Smooth muscle cell (in vitro differentiated cells): Measurements from ENCODE around the gene PRXL2A. TPM values are rescaled to one million over a fixed set of nuclear protein-coding genes. Genes with fewer than 3 reads are reported as not detected.
A peak's percentile ranks its signal among the peaks of the same experiment; 100 is the strongest.

Source experiments
- DNase-seq: peaks from one replicate; lab custom pipeline; 2025; ENCODE audit not compliant: unreplicated experiment; lab: John Stamatoyannopoulos, UW
- H2AFZ ChIP-seq: fragments of 200-600 bp; sonication (generic); 2 replicates; pipeline ENCODE4 v1.6.0; 2016; ENCODE audit warnings: antibody characterized with exemption, low read depth, mild to moderate bottlenecking
- H3F3A ChIP-seq: fragments of 200-600 bp; sonication (generic); 2 replicates; pipeline ENCODE4 v1.6.0; 2017; ENCODE audit warnings: antibody characterized with exemption, low read depth
- H3K27ac ChIP-seq: fragments of 200-600 bp; sonication (generic); 2 replicates; pipeline ENCODE4 v1.5.1; 2016; ENCODE audit warnings: low read depth, mild to moderate bottlenecking
- H3K27me3 ChIP-seq: fragments of 200-600 bp; sonication (generic); 2 replicates; pipeline ENCODE4 v1.6.1; 2016; ENCODE audit warnings: low read depth, mild to moderate bottlenecking
- H3K36me3 ChIP-seq: fragments of 200-600 bp; sonication (generic); 2 replicates; pipeline ENCODE4 v1.5.1; 2016; ENCODE audit warnings: low read depth
- H3K4me1 ChIP-seq: fragments of 200-600 bp; sonication (generic); 2 replicates; pipeline ENCODE4 v1.5.1; 2016; ENCODE audit warnings: low read depth
- H3K4me2 ChIP-seq: fragments of 200-600 bp; sonication (generic); 2 replicates; pipeline ENCODE4 v1.6.0; 2016; ENCODE audit warnings: mild to moderate bottlenecking
- H3K4me3 ChIP-seq: fragments of 200-600 bp; sonication (generic); 2 replicates; pipeline ENCODE4 v1.5.1; 2016; ENCODE audit warnings: mild to moderate bottlenecking
- H3K79me2 ChIP-seq: fragments of 200-600 bp; sonication (generic); 2 replicates; pipeline ENCODE4 v1.6.0; 2016; ENCODE audit warnings: low read depth, mild to moderate bottlenecking
- H3K9ac ChIP-seq: fragments of 200-600 bp; sonication (generic); 2 replicates; pipeline ENCODE4 v1.6.0; 2016; ENCODE audit warnings: low read depth
- H3K9me3 ChIP-seq: fragments of 200-600 bp; sonication (generic); replicated peaks from 2 replicates; pipeline ENCODE4 v1.5.1; 2016; ENCODE audit warnings: low read depth
- H4K20me1 ChIP-seq: fragments of 200-600 bp; sonication (generic); 2 replicates; pipeline ENCODE4 v1.6.0; 2016; ENCODE audit warnings: low read depth
- CTCF ChIP-seq: fragments of 200-600 bp; sonication (generic); IDR thresholded peaks from 2 replicates; pipeline ENCODE4 v1.5.1; 2017; ENCODE audit warnings: borderline replicate concordance, mild to moderate bottlenecking, antibody characterized with exemption; ENCODE audit not compliant: insufficient read depth, poor library complexity, severe bottlenecking
- WGBS: methylation state at CpG from one replicate; pipeline ENCODE4 v1.1.7; 2016; ENCODE audit warnings: low lambda C conversion rate; 5-methylcytosine and 5-hydroxymethylcytosine counted together
- polyA plus RNA-seq: library from polyadenylated mRNA; unstranded; fragments of >200 nt; fragmentation: Nextera tagmentation; extraction: Ambion mirVana; gene quantifications from 2 replicates; pipeline ENCODE4 v1.2.1, GENCODE V29; 2016
- total RNA-seq: library from RNA; depleted of rRNA; stranded (reverse); fragments of >200 nt; gene quantifications from 2 replicates; pipeline ENCODE4 v1.2.3, GENCODE V29; 2014

The PRXL2A gene
- total and polyA plus RNA-seq, 2 experiments from 2014 or later = 28.8 to 80.0 TPM

GRCh38 chr10:80405626-80406025 is 2.7 kb upstream of the PRXL2A start:
- no peaks in the 10 kb centered on the region for H3K79me2 ChIP-seq
- H3K36me3 ChIP-seq = no peaks in the 10 kb centered on the region
- H3K4me1 ChIP-seq = peaks cover 28% of the 10 kb centered on the region
- no peak overlapping the region for H3K9ac ChIP-seq
- H3K27me3 ChIP-seq = no peaks in the 10 kb centered on the region
- WGBS = 35% methylated on average over 4 of the region's 4 CpGs
- peak overlapping the region; percentile 36 for H3K27ac ChIP-seq
- peak overlapping the region; percentile 9 for H2AFZ ChIP-seq
- no peak overlapping the region for H3K4me2 ChIP-seq
- no peak for DNase-seq
- TF ChIP-seq CTCF = no peak
- no peaks in the 10 kb centered on the region for H3K9me3 ChIP-seq
- H3F3A ChIP-seq = peaks cover 24% of the 10 kb centered on the region
- peaks cover 10% of the 10 kb centered on the region for H4K20me1 ChIP-seq
- no peak overlapping the region for H3K4me3 ChIP-seq

GRCh38 chr10:80406204-80406603 is 2.1 kb upstream of the PRXL2A start:
- DNase-seq = no peak
- peaks cover 24% of the 10 kb centered on the region for H3F3A ChIP-seq
- 64% methylated on average over 4 of the region's 4 CpGs for WGBS

GRCh38 chr10:80407812-80408241 is 524 bp upstream of the PRXL2A start:
- H3K4me3 ChIP-seq = peak overlapping the region; percentile 72
- peak overlapping the region; percentile 50 for H3K9ac ChIP-seq
- no peaks in the 10 kb centered on the region for H3K9me3 ChIP-seq
- DNase-seq = no peak
- no peaks in the 10 kb centered on the region for H3K79me2 ChIP-seq
- no peak for TF ChIP-seq CTCF
- no peaks in the 10 kb centered on the region for H3K36me3 ChIP-seq
- H3K4me2 ChIP-seq = peak overlapping the region; percentile 93
- peaks cover 20% of the 10 kb centered on the region for H4K20me1 ChIP-seq
- H2AFZ ChIP-seq = peak overlapping the region; percentile 89
- peaks cover 44% of the 10 kb centered on the region for H3K4me1 ChIP-seq
- peaks cover 24% of the 10 kb centered on the region for H3F3A ChIP-seq
- 13% methylated on average over 16 of the region's 16 CpGs for WGBS
- no peaks in the 10 kb centered on the region for H3K27me3 ChIP-seq
- peak overlapping the region; percentile 74 for H3K27ac ChIP-seq

More at GRCh38 chr10:80406204-80406603, 2.1 kb upstream of the PRXL2A start:
- Histone ChIP-seq H3K4me3 (no peak overlapping the region), H3K9ac (no peak overlapping the region), H3K4me1 (peaks cover 31% of the 10 kb centered on the region), H2AFZ (peak overlapping the region; percentile 9), H3K36me3 (no peaks in the 10 kb centered on the region), H3K27ac (peak overlapping the region; percentile 36), H3K27me3 (no peaks in the 10 kb centered on the region), H3K4me2 (no peak overlapping the region), H4K20me1 (peaks cover 13% of the 10 kb centered on the region), H3K79me2 (no peaks in the 10 kb centered on the region), H3K9me3 (no peaks in the 10 kb centered on the region)
- no peak for TF ChIP-seq CTCF

GRCh38 chr10:80409121-80409520 is 770 bp downstream of the PRXL2A start:
- peaks cover 20% of the 10 kb centered on the region for H4K20me1 ChIP-seq
- H3K27ac ChIP-seq = no peak overlapping the region
- WGBS = 24% methylated on average over 12 of the region's 12 CpGs
- H3K9me3 ChIP-seq = no peaks in the 10 kb centered on the region
- peak overlapping the region; percentile 72 for H3K4me3 ChIP-seq
- TF ChIP-seq CTCF = no peak
- H3K27me3 ChIP-seq = no peaks in the 10 kb centered on the region
- H3K79me2 ChIP-seq = no peaks in the 10 kb centered on the region
- peak overlapping the region; percentile 50 for H3K9ac ChIP-seq
- H3K4me2 ChIP-seq = peak overlapping the region; percentile 93
- peak overlapping the region; percentile 89 for H2AFZ ChIP-seq
- H3K36me3 ChIP-seq = no peaks in the 10 kb centered on the region
- no peak for DNase-seq
- H3K4me1 ChIP-seq = peaks cover 54% of the 10 kb centered on the region
- H3F3A ChIP-seq = peaks cover 26% of the 10 kb centered on the region
